ENCODE results near the gene C19orf25. TPM values are rescaled to one million over a fixed set of nuclear protein-coding genes. Genes with fewer than 3 reads are reported as not detected.
A peak's percentile ranks its signal among the peaks of the same experiment; 100 is the strongest.

C19orf25 gene
- total and polyA plus RNA-seq, 2 of the 13 experiments (the other 11 are each of a cell fraction or from before 2014, with no cell fraction given), result 14.2 to 32.4 TPM

DNA sequence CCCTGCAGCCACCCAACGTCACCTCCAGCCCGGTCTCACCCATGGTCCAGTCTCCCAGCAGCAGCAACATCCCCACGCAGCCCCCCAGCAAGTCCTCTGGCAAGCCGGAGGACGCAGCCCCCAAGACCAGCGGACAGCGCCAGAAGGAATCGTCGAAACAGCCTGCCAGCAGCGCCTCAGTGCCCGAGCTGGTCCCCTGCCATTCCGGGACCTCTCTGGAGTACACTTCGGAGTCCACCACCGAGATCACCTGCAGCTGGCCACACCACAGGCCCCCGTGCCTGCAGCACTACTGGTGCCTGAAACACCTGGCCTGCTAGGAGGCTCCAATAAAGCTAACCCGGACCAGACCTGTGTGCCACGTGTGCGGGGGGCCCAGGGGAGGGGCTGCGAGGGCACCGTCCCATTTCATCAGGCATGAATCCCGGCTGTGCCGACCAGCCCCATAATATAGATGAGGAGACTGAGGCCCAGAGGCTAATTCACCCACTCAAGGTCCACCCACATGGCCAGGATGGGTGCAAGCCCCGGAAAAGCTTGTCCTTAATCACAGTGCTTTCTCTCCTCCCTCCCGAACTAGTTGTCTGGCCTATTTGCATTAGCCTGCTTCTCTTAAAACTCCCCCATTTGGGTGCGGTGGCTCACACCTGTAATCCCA, 18.7 kb upstream of the C19orf25 start:
- DNase-seq (ENCODE audit: low spot score), result no peak
- BruUV-seq (replicated peaks), result no TSS peak
- TF ChIP-seq ZNF629 (CRISPR knock-in tag; conservative IDR thresholded peaks at IDR 0.05), result peak; percentile 76
- TF ChIP-seq SMYD3 (CRISPR knock-in tag; IDR thresholded peaks at IDR 0.05), result no peak
- peak; percentile 54 for TF ChIP-seq AGO2 (optimal IDR thresholded peaks at IDR 0.05; ENCODE audit: low read depth, low read length)
- TF ChIP-seq, protein P1, sequence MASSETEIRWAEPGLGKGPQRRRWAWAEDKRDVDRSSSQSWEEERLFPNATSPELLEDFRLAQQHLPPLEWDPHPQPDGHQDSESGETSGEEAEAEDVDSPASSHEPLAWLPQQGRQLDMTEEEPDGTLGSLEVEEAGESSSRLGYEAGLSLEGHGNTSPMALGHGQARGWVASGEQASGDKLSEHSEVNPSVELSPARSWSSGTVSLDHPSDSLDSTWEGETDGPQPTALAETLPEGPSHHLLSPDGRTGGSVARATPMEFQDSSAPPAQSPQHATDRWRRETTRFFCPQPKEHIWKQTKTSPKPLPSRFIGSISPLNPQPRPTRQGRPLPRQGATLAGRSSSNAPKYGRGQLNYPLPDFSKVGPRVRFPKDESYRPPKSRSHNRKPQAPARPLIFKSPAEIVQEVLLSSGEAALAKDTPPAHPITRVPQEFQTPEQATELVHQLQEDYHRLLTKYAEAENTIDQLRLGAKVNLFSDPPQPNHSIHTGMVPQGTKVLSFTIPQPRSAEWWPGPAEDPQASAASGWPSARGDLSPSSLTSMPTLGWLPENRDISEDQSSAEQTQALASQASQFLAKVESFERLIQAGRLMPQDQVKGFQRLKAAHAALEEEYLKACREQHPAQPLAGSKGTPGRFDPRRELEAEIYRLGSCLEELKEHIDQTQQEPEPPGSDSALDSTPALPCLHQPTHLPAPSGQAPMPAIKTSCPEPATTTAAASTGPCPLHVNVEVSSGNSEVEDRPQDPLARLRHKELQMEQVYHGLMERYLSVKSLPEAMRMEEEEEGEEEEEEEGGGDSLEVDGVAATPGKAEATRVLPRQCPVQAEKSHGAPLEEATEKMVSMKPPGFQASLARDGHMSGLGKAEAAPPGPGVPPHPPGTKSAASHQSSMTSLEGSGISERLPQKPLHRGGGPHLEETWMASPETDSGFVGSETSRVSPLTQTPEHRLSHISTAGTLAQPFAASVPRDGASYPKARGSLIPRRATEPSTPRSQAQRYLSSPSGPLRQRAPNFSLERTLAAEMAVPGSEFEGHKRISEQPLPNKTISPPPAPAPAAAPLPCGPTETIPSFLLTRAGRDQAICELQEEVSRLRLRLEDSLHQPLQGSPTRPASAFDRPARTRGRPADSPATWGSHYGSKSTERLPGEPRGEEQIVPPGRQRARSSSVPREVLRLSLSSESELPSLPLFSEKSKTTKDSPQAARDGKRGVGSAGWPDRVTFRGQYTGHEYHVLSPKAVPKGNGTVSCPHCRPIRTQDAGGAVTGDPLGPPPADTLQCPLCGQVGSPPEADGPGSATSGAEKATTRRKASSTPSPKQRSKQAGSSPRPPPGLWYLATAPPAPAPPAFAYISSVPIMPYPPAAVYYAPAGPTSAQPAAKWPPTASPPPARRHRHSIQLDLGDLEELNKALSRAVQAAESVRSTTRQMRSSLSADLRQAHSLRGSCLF (CRISPR knock-in tag; IDR thresholded peaks at IDR 0.05; ENCODE audit: borderline replicate concordance), result no peak
- no peak for TF ChIP-seq SAFB2 (CRISPR knock-in tag; IDR thresholded peaks at IDR 0.05; ENCODE audit: borderline replicate concordance, low read depth)
- Histone ChIP-seq H3K9ac (ENCODE audit: insufficient read depth, low read depth, low read length) (no peak overlapping the region), H3K4me3 (replicated peaks in 1 of 3; ENCODE audit: insufficient read depth in 1 of 3, low read depth in 2 of 3, low read length in 3 of 3) (no peak overlapping the region), H2AFZ (ENCODE audit: low read length) (no peak overlapping the region), H3K9me3 (ENCODE audit: low read length) (no peaks in the 10 kb centered on the region), H3K79me2 (ENCODE audit: insufficient read depth, low read length) (no peaks in the 10 kb centered on the region), H3K4me1 (ENCODE audit: insufficient read depth, low read length) (peaks cover 53% of the 10 kb centered on the region), H3K36me3 (replicated peaks in 1 of 2; ENCODE audit: control insufficient read depth in 1 of 2, insufficient read depth in 2 of 2, low read length in 2 of 2) (no peaks in the 10 kb centered on the region), H3K4me2 (ENCODE audit: low read depth, low read length) (no peak overlapping the region), H3K27ac (ENCODE audit: extremely low read length, insufficient read depth, low read length) (no peak overlapping the region), H3K27me3 (ENCODE audit: control insufficient read depth in 1 of 2, insufficient read depth in 2 of 2, low read length in 2 of 2) (no peaks in the 10 kb centered on the region), H4K20me1 (ENCODE audit: insufficient read depth, low read length) (no peaks in the 10 kb centered on the region)
- intact Hi-C loops (cut with micrococcal nuclease; ENCODE audit: unreplicated experiment) (no loop called here), in situ Hi-C loops (cut with HindIII; ENCODE audit: extremely low pct_ligation_motif_present, low pct_unique_long_range_greater_than_20kb) (no loop called here)
- CTCF ChIA-PET (ENCODE audit: low intra/inter-chr PET ratio, low total read pairs), result no interaction called here
- 82% methylated on average over 7 of the region's 25 CpGs for WGBS (ENCODE audit: low lambda C conversion rate)
- POLR2A ChIA-PET, result no interaction called here
- FAIRE-seq, result no peak
- no peak for ATAC-seq
